Measurements from ENCODE around the gene CTDSP2. TPM values are rescaled to one million over a fixed set of nuclear protein-coding genes. Genes with fewer than 3 reads are reported as not detected.

CTDSP2 gene
- total RNA-seq, 2 experiments from 2014 or later: 44.2 to 118 TPM

GRCh38 chr12:57842342-57843294, 3.9 kb downstream of the CTDSP2 start:
- Histone ChIP-seq H4K20me1 (ENCODE audit: insufficient read depth, low read length) (peaks cover 38% of the 10 kb centered on the region), H3K36me3 (ENCODE audit: insufficient read depth, low read length) (no peaks in the 10 kb centered on the region), H3K27ac (ENCODE audit: low read depth, low read length, poor library complexity, severe bottlenecking) (peak overlapping the region; percentile 30), H3K4me1 (ENCODE audit: insufficient read depth, low read length, poor library complexity, severe bottlenecking) (peaks cover 76% of the 10 kb centered on the region), H3K79me2 (ENCODE audit: insufficient read depth, low read depth, low read length) (peaks cover 83% of the 10 kb centered on the region), H3K4me2 (ENCODE audit: low read length) (peak overlapping the region; percentile 89), H3K9me2 (ENCODE audit: insufficient read depth, low read length) (no peaks in the 10 kb centered on the region), H2AFZ (ENCODE audit: low read length) (no peak overlapping the region), H3K9me3 (ENCODE audit: low read length) (no peaks in the 10 kb centered on the region), H3K4me3 (ENCODE audit: low read depth, low read length, poor library complexity, severe bottlenecking) (peak overlapping the region; percentile 96)
- intact Hi-C loops (cut with micrococcal nuclease; ENCODE audit: unreplicated experiment): no loop called here
- POLR2A ChIA-PET: interaction anchor here (0.6 to 9.6 kb wide), 9 partner anchors 8 to 1114 kb away, joined by 3 to 153 read pairs (median 3); no protein-coding TSS in a partner anchor
- CTCF ChIA-PET (ENCODE audit: unreplicated experiment): interaction anchor here (0.6 to 3.0 kb wide), 4 partner anchors 8 to 1620 kb away, joined by 4 to 13 read pairs (median 6); no protein-coding TSS in a partner anchor
- DNase-seq (ENCODE audit: low spot score): peak; percentile 57
- BruUV-seq (replicated peaks): no TSS peak
- TF ChIP-seq EZH2phosphoT487 (IDR thresholded peaks at IDR 0.05; ENCODE audit: borderline replicate concordance, low read depth, low read length) (no peak), CTCF (conservative IDR thresholded peaks at IDR 0.05; ENCODE audit: low read length) (no peak)

- intact Hi-C loops (cut with micrococcal nuclease; ENCODE audit: unreplicated experiment): no loop called here
- H3K4me1 ChIP-seq (ENCODE audit: insufficient read depth, low read length, poor library complexity, severe bottlenecking): peaks cover 84% of the 10 kb centered on the region
These were observed 5.1 kb downstream of the CTDSP2 start for GRCh38 chr12:57841445-57841844.

More at GRCh38 chr12:57841445-57841844, 5.1 kb downstream of the CTDSP2 start:
- Histone ChIP-seq H3K9me3 (ENCODE audit: low read length) (no peaks in the 10 kb centered on the region), H3K9me2 (ENCODE audit: insufficient read depth, low read length) (no peaks in the 10 kb centered on the region), H3K36me3 (ENCODE audit: insufficient read depth, low read length) (no peaks in the 10 kb centered on the region), H3K27ac (ENCODE audit: low read depth, low read length, poor library complexity, severe bottlenecking) (no peak overlapping the region), H2AFZ (ENCODE audit: low read length) (no peak overlapping the region), H4K20me1 (ENCODE audit: insufficient read depth, low read length) (peaks cover 38% of the 10 kb centered on the region), H3K4me3 (ENCODE audit: low read depth, low read length, poor library complexity, severe bottlenecking) (no peak overlapping the region), H3K4me2 (ENCODE audit: low read length) (peak overlapping the region; percentile 89), H3K79me2 (ENCODE audit: insufficient read depth, low read depth, low read length) (peaks cover 94% of the 10 kb centered on the region)
- TF ChIP-seq EZH2phosphoT487 (IDR thresholded peaks at IDR 0.05; ENCODE audit: borderline replicate concordance, low read depth, low read length) (no peak), CTCF (conservative IDR thresholded peaks at IDR 0.05; ENCODE audit: low read length) (no peak)
- ChIA-PET CTCF (ENCODE audit: unreplicated experiment) (no interaction called here), POLR2A (interaction anchor here (1.4 to 9.6 kb wide), 2 partner anchors 9 to 55 kb away, joined by 8 to 153 read pairs; no protein-coding TSS in a partner anchor)
- no peak for DNase-seq (ENCODE audit: low spot score)
- BruUV-seq (replicated peaks): no TSS peak
